Measurements from ENCODE around the gene PRUNE1.

PRUNE1 gene

GRCh38 chr1:151048645-151049032, 40.4 kb downstream of the PRUNE1 start:
- H4K20me1 ChIP-seq (ENCODE audit: insufficient read depth, low read length, poor library complexity, severe bottlenecking), result no peaks in the 10 kb centered on the region
- H3K9me2 ChIP-seq (replicated peaks; ENCODE audit: low read depth, low read length), result no peaks in the 10 kb centered on the region
- no peak overlapping the region for H2AFZ ChIP-seq (ENCODE audit: low read length)
- H3K9me3 ChIP-seq (ENCODE audit: insufficient read depth, low read depth, low read length), result no peaks in the 10 kb centered on the region
- no peaks in the 10 kb centered on the region for H3K27me3 ChIP-seq (ENCODE audit: insufficient read depth, low read length, poor library complexity, severe bottlenecking)
- peak overlapping the region; percentile 88 for H3K9ac ChIP-seq (ENCODE audit: low read depth, low read length, poor library complexity, severe bottlenecking)
- H3K36me3 ChIP-seq (ENCODE audit: insufficient read depth, low read length), result peaks cover 15% of the 10 kb centered on the region; the same call in 1 of the 2 replicates
- H3K4me3 ChIP-seq (ENCODE audit: low read length, poor library complexity, severe bottlenecking), result peak overlapping the region; percentile 91
- 0 out of 2 replicates have a peak, but pooled peaks cover 4% of the 10 kb centered on the region for H3K79me2 ChIP-seq (ENCODE audit: insufficient read depth, low read length)
- peaks cover 13% of the 10 kb centered on the region for H3K4me1 ChIP-seq (ENCODE audit: insufficient read depth, low read length, poor library complexity, severe bottlenecking)
- H3K4me2 ChIP-seq (ENCODE audit: low read depth, low read length, poor library complexity, severe bottlenecking), result peak overlapping the region; percentile 90
- H3F3A ChIP-seq (ENCODE audit: low read depth), result peaks cover 3% of the 10 kb centered on the region; the same call in 1 of the 2 replicates
- no peak for TF ChIP-seq EZH2phosphoT487 (IDR thresholded peaks at IDR 0.05; ENCODE audit: borderline replicate concordance)
- TF ChIP-seq CTCF (conservative IDR thresholded peaks at IDR 0.05; ENCODE audit: low read length), result 0 out of 2 replicates have a peak, but pooled peaks have one; percentile 1

GRCh38 chr1:151049458-151049857, 41.2 kb downstream of the PRUNE1 start:
- Histone ChIP-seq H3K9ac (ENCODE audit: low read depth, low read length, poor library complexity, severe bottlenecking) (no peak overlapping the region), H3K4me2 (ENCODE audit: low read depth, low read length, poor library complexity, severe bottlenecking) (no peak overlapping the region)

GRCh38 chr1:151050051-151050688, 41.9 kb downstream of the PRUNE1 start:
- Histone ChIP-seq H3K4me2 (ENCODE audit: low read depth, low read length, poor library complexity, severe bottlenecking) (no peak overlapping the region), H3K9me3 (ENCODE audit: insufficient read depth, low read depth, low read length) (no peaks in the 10 kb centered on the region), H3K9me2 (replicated peaks; ENCODE audit: low read depth, low read length) (no peaks in the 10 kb centered on the region), H3K4me3 (ENCODE audit: low read length, poor library complexity, severe bottlenecking) (no peak overlapping the region), H3K79me2 (ENCODE audit: insufficient read depth, low read length) (peaks cover 15% of the 10 kb centered on the region; the same call in 1 of the 2 replicates), H3K36me3 (ENCODE audit: insufficient read depth, low read length) (peaks cover 31% of the 10 kb centered on the region; the same call in 1 of the 2 replicates), H3K9ac (ENCODE audit: low read depth, low read length, poor library complexity, severe bottlenecking) (no peak overlapping the region), H3F3A (ENCODE audit: low read depth) (peaks cover 3% of the 10 kb centered on the region; the same call in 1 of the 2 replicates), H2AFZ (ENCODE audit: low read length) (no peak overlapping the region), H4K20me1 (ENCODE audit: insufficient read depth, low read length, poor library complexity, severe bottlenecking) (peaks cover 8% of the 10 kb centered on the region), H3K4me1 (ENCODE audit: insufficient read depth, low read length, poor library complexity, severe bottlenecking) (peaks cover 13% of the 10 kb centered on the region), H3K27me3 (ENCODE audit: insufficient read depth, low read length, poor library complexity, severe bottlenecking) (no peaks in the 10 kb centered on the region)
- no peak for TF ChIP-seq CTCF (conservative IDR thresholded peaks at IDR 0.05; ENCODE audit: low read length)
- TF ChIP-seq EZH2phosphoT487 (IDR thresholded peaks at IDR 0.05; ENCODE audit: borderline replicate concordance), result no peak

More at GRCh38 chr1:151049458-151049857, 41.2 kb downstream of the PRUNE1 start:
- H3K9me3 ChIP-seq (ENCODE audit: insufficient read depth, low read depth, low read length), result no peaks in the 10 kb centered on the region
- H3F3A ChIP-seq (ENCODE audit: low read depth), result peaks cover 3% of the 10 kb centered on the region; the same call in 1 of the 2 replicates
- 0 out of 2 replicates have a peak, but pooled peaks cover 8% of the 10 kb centered on the region for H3K79me2 ChIP-seq (ENCODE audit: insufficient read depth, low read length)
- H3K4me1 ChIP-seq (ENCODE audit: insufficient read depth, low read length, poor library complexity, severe bottlenecking), result peaks cover 13% of the 10 kb centered on the region
- TF ChIP-seq CTCF (conservative IDR thresholded peaks at IDR 0.05; ENCODE audit: low read length) (no peak), EZH2phosphoT487 (IDR thresholded peaks at IDR 0.05; ENCODE audit: borderline replicate concordance) (no peak)
- no peaks in the 10 kb centered on the region for H3K9me2 ChIP-seq (replicated peaks; ENCODE audit: low read depth, low read length)
- H4K20me1 ChIP-seq (ENCODE audit: insufficient read depth, low read length, poor library complexity, severe bottlenecking), result peaks cover 1% of the 10 kb centered on the region
- H3K27me3 ChIP-seq (ENCODE audit: insufficient read depth, low read length, poor library complexity, severe bottlenecking), result no peaks in the 10 kb centered on the region
- no peak overlapping the region for H3K4me3 ChIP-seq (ENCODE audit: low read length, poor library complexity, severe bottlenecking)
- no peak overlapping the region for H2AFZ ChIP-seq (ENCODE audit: low read length)
- peaks cover 24% of the 10 kb centered on the region; the same call in 1 of the 2 replicates for H3K36me3 ChIP-seq (ENCODE audit: insufficient read depth, low read length)
